IMR-90 (cell line): ENCODE results near the gene RPH3AL. TPM values are rescaled to one million over a fixed set of nuclear protein-coding genes. Genes with fewer than 3 reads are reported as not detected.
"Not testable (repeated sequence)": the region's sequence is repeated elsewhere in the genome, so short reads cannot be mapped to it uniquely, and the experiment has no call there.

ENCODE experiments used
- ATAC-seq: fragments of 200-7000 bp; cut with Tn5 transposase; 2 replicates; pipeline ENCODE4 v1.9.1; 2020; ENCODE audit warnings: low read depth, mild to moderate bottlenecking, moderate library complexity
- BruUV-seq: library from RNA; stranded (reverse); fragments of 400-500 nt; replicated peaks from 2 replicates; lab custom pipeline; 2021; lab: Mats Ljungman, UMichigan
- CTCF ChIA-PET: fragments of 300-600 bp; formaldehyde crosslinking; extraction: SDS; loops from one replicate; lab custom pipeline; 2021; ENCODE audit warnings: antibody characterized with exemption; lab: Yijun Ruan, JAX
- POLR2A ChIA-PET: fragments of 300-600 bp; sonication (Branson Sonifier 250); formaldehyde crosslinking; loops from one replicate; lab custom pipeline; 2022; ENCODE audit warnings: antibody characterized with exemption; ENCODE audit not compliant: unreplicated experiment; lab: Charles Lee
- DNase-seq: peaks from one replicate; pipeline ENCODE4 v3.0.0; 2013
- H2AFZ ChIP-seq: replicated peaks from 2 replicates; pipeline ENCODE3; 2013; ENCODE audit warnings: low read length, mild to moderate bottlenecking; ENCODE audit not compliant: poor library complexity
- H2AK5ac ChIP-seq: 2 replicates; pipeline ENCODE4 v1.6.1; 2013; ENCODE audit warnings: low read depth, low read length, inconsistent platforms
- H2AK9ac ChIP-seq: replicated peaks from 2 replicates; pipeline ENCODE3; 2013; ENCODE audit warnings: mild to moderate bottlenecking, low read depth, low read length, moderate library complexity; ENCODE audit not compliant: poor library complexity
- H2BK120ac ChIP-seq: 2 replicates; pipeline ENCODE4 v1.6.1; 2013; ENCODE audit warnings: low read depth, low read length, inconsistent platforms
- H2BK15ac ChIP-seq: 3 replicates; pipeline ENCODE4 v1.6.1; 2013; ENCODE audit warnings: low read depth, low read length, inconsistent platforms
- H2BK20ac ChIP-seq: 2 replicates; pipeline ENCODE4 v1.6.1; 2013; ENCODE audit warnings: low read depth, mild to moderate bottlenecking, inconsistent platforms, low read length, moderate library complexity
- H2BK5ac ChIP-seq: 2 replicates; pipeline ENCODE4 v1.6.1; 2013; ENCODE audit warnings: mild to moderate bottlenecking, low read depth, low read length, inconsistent platforms; ENCODE audit not compliant: poor library complexity, severe bottlenecking
- H3K14ac ChIP-seq: replicated peaks from 2 replicates; pipeline ENCODE4 v1.6.1; 2013; ENCODE audit warnings: low read depth, low read length, inconsistent platforms
- H3K18ac ChIP-seq: 2 replicates; pipeline ENCODE4 v1.6.1; 2013; ENCODE audit warnings: low read depth, low read length, control low read depth
- H3K23ac ChIP-seq: 2 replicates; pipeline ENCODE4 v1.6.1; 2013; ENCODE audit warnings: low read depth, low read length, inconsistent platforms
- H3K27ac ChIP-seq: 2 replicates; pipeline ENCODE4 v1.5.1; 2013; ENCODE audit warnings: mild to moderate bottlenecking, control low read depth, low read length; ENCODE audit not compliant: insufficient read depth
- H3K27me3 ChIP-seq: 2 replicates; pipeline ENCODE4 v1.6.1; 2013; ENCODE audit warnings: low read length; ENCODE audit not compliant: control insufficient read depth, insufficient read depth
- H3K36me3 ChIP-seq: 2 replicates; pipeline ENCODE4 v1.6.1; 2013; ENCODE audit warnings: low read length, mixed read lengths; ENCODE audit not compliant: control insufficient read depth, insufficient read depth
- H3K4ac ChIP-seq: 2 replicates; pipeline ENCODE4 v1.6.1; 2013; ENCODE audit warnings: low read depth, low read length, inconsistent platforms
- H3K4me1 ChIP-seq: 2 replicates; pipeline ENCODE4 v1.6.1; 2013; ENCODE audit warnings: low read length, mixed read lengths; ENCODE audit not compliant: control insufficient read depth, insufficient read depth
- H3K4me2 ChIP-seq: 2 replicates; pipeline ENCODE4 v1.6.1; 2013; ENCODE audit warnings: low read depth, mild to moderate bottlenecking, control low read depth, low read length, moderate library complexity
- H3K4me3 ChIP-seq: 2 replicates; pipeline ENCODE4 v1.5.1; 2013; ENCODE audit warnings: low read depth, mild to moderate bottlenecking, control low read depth, low read length, moderate library complexity; ENCODE audit not compliant: insufficient read depth
- H3K56ac ChIP-seq: 2 replicates; pipeline ENCODE4 v1.6.1; 2013; ENCODE audit warnings: low read length, inconsistent platforms; ENCODE audit not compliant: insufficient read depth; ENCODE audit errors: extremely low read depth
- H3K79me1 ChIP-seq, 2 experiments: 2 replicates each; pipeline ENCODE4 v1.6.1; 2013; ENCODE audit warnings: low read length in 2 of 2, inconsistent platforms in 1 of 2, low read depth in 1 of 2
- H3K9ac ChIP-seq: 2 replicates; pipeline ENCODE4 v1.6.1; 2013; ENCODE audit warnings: low read depth, low read length, control low read depth
- H3K9me1 ChIP-seq: 2 replicates; pipeline ENCODE4 v1.6.1; 2013; ENCODE audit warnings: low read length, inconsistent platforms; ENCODE audit not compliant: insufficient read depth
- H3K9me3 ChIP-seq: 2 replicates; pipeline ENCODE4 v1.6.1; 2013; ENCODE audit warnings: low read length; ENCODE audit not compliant: control insufficient read depth, insufficient read depth
- H4K20me1 ChIP-seq: 2 replicates; pipeline ENCODE4 v1.6.1; 2013; ENCODE audit warnings: low read length, inconsistent platforms; ENCODE audit not compliant: insufficient read depth
- H4K5ac ChIP-seq: 2 replicates; pipeline ENCODE4 v1.6.1; 2013; ENCODE audit warnings: mild to moderate bottlenecking, low read depth, low read length, control low read depth
- H4K8ac ChIP-seq, 2 experiments: 2 replicates each; pipeline ENCODE4 v1.6.1; 2013; ENCODE audit warnings: low read depth in 2 of 2, low read length in 2 of 2, control low read depth in 1 of 2, inconsistent platforms in 1 of 2
- H4K91ac ChIP-seq: 2 replicates; pipeline ENCODE4 v1.6.1; 2013; ENCODE audit warnings: low read depth, low read length, inconsistent platforms; ENCODE audit not compliant: insufficient read depth
- WGBS, 2 experiments: methylation state at CpG; one replicate each; pipeline versions ENCODE4 v1.1.5 to v1.1.7; 2013; ENCODE audit warnings: missing lambda C conversion rate in 2 of 2; ENCODE audit not compliant: insufficient read length in 1 of 2; ENCODE audit errors: extremely low coverage in 2 of 2; 5-methylcytosine and 5-hydroxymethylcytosine counted together
- dilution Hi-C: fragments of 300-500 bp; cut with HindIII; formaldehyde crosslinking; loops from one replicate; pipeline ENCODE4 v1.14.3; 2018; ENCODE audit warnings: low sequenced_read_pairs; ENCODE audit not compliant: unreplicated experiment
- in situ Hi-C: fragments of 300-500 bp; cut with MboI; formaldehyde crosslinking; loops from 3 replicates; pipeline ENCODE4 v1.14.3; 2019; ENCODE audit warnings: low sequenced_read_pairs, inconsistent platforms, mixed read lengths
- intact Hi-C: fragments of 100-400 bp; cut with micrococcal nuclease; formaldehyde crosslinking; loops from 2 replicates; pipeline ENCODE4 v1.10.0; 2022
- polyA plus RNA-seq, 3 experiments: library from polyadenylated mRNA; depleted of rRNA; stranded (reverse); fragments of >200 nt; gene quantifications; 2 replicates each; pipeline ENCODE4 v1.2.3, GENCODE V29; 2012; ENCODE audit warnings: low replicate concordance in 1 of 3
- total RNA-seq: library from RNA; depleted of rRNA; stranded (reverse); fragments of >200 nt; gene quantifications from 2 replicates; pipeline ENCODE4 v1.2.3, GENCODE V29; 2012

Gene RPH3AL
- total and polyA plus RNA-seq, 2 of the 4 experiments (the other 2 are of a cell fraction), result 1.8 to 2.5 TPM

- H3K79me1 ChIP-seq, dilution Hi-C loops, H2BK15ac ChIP-seq, H2BK120ac ChIP-seq, H3K4me3 ChIP-seq, BruUV-seq, CTCF ChIA-PET, H4K20me1 ChIP-seq, ATAC-seq, H3K4ac ChIP-seq, H4K5ac ChIP-seq, H2BK20ac ChIP-seq, POLR2A ChIA-PET, H3K4me2 ChIP-seq, in situ Hi-C loops, H4K91ac ChIP-seq, H3K56ac ChIP-seq, H2BK5ac ChIP-seq, H3K9ac ChIP-seq, H3K27ac ChIP-seq, H3K36me3 ChIP-seq, H3K18ac ChIP-seq, H2AFZ ChIP-seq, H3K14ac ChIP-seq, intact Hi-C loops, H2AK9ac ChIP-seq, DNase-seq, H3K4me1 ChIP-seq, H3K9me1 ChIP-seq, H2AK5ac ChIP-seq, H4K8ac ChIP-seq, H3K9me3 ChIP-seq, H3K23ac ChIP-seq: not testable (repeated sequence)
- H3K27me3 ChIP-seq, result peaks cover 15% of the 10 kb centered on the region; the same call in 1 of the 2 replicates
- no CpG with 5 or more reads among the region's 11 CpGs for WGBS, 2 experiments
Observed at GRCh38 chr17:168614-169013, 184.0 kb downstream of the RPH3AL start.
